Stimulated activated CD4-positive, alpha-beta T cell treated with anti-CD3 and anti-CD28 coated beads, Interleukin-2, amount 100 ng/mL, for 4 hours (primary cell): Measurements from ENCODE around the gene OR51S1.
"Not testable (repeated sequence)": the region's sequence is repeated elsewhere in the genome, so short reads cannot be mapped to it uniquely, and the experiment has no call there.

ENCODE experiments used
- DNase-seq: peaks from one replicate; pipeline ENCODE4 v3.0.0-alpha.2; 2020; ENCODE audit warnings: low read depth

Gene OR51S1

DNA sequence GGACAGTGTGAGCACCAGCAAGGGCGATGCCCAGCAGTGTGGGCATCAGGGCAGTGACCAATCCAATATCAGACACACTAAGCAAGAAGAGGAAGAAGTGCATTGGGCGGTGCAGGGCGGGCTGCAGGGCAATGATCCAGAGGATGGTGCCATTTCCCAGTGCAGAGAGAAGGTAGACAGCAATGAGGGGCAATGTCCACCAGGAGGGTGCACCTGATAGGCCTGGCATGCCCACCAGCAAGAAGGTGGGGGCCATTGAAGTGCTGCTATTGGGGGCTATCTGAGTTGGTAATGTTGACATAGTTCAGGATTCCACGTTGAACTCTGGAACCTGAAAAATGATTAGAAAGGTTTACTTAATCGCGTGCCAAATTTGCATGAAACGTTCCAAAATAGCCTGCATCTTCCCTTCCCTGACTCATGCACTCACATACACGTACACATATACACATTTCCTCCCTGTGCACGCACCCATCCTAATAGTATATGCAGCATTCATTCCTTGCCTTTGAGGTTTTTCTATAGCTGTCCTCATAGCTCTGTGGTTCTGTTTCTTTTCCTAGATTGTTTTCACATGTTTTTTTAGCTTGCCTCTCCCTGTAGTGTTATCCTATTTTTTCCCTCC is at the start of gene OR51S1:
TSS of gene OR51S1 (minus strand) at position 301 of the 625 bp plus-strand sequence. CDS start at position 301, 0 bp downstream.
- no peak for DNase-seq

GRCh38 chr11:4891996-4892640 is 43.1 kb upstream of the OR51S1 start:
- DNase-seq, result no peak

GRCh38 chr11:4890279-4890678 is 41.3 kb upstream of the OR51S1 start:
- no peak for DNase-seq

- DNase-seq, result no peak
Observed at GRCh38 chr11:4887591-4887990, 38.6 kb upstream of the OR51S1 start.

GRCh38 chr11:4886186-4886585 is 37.2 kb upstream of the OR51S1 start:
- no peak for DNase-seq

- DNase-seq, result no peak
Observed at GRCh38 chr11:4884361-4884760, 35.4 kb upstream of the OR51S1 start.

GRCh38 chr11:4882543-4882942 is 33.5 kb upstream of the OR51S1 start:
- no peak for DNase-seq

DNA sequence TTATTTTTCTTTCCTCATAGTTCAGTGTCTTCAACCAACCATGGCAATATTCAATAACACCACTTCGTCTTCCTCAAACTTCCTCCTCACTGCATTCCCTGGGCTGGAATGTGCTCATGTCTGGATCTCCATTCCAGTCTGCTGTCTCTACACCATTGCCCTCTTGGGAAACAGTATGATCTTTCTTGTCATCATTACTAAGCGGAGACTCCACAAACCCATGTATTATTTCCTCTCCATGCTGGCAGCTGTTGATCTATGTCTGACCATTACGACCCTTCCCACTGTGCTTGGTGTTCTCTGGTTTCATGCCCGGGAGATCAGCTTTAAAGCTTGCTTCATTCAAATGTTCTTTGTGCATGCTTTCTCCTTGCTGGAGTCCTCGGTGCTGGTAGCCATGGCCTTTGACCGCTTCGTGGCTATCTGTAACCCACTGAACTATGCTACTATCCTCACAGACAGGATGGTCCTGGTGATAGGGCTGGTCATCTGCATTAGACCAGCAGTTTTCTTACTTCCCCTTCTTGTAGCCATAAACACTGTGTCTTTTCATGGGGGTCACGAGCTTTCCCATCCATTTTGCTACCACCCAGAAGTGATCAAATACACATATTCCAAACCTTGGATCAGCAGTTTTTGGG is 33.0 kb upstream of the OR51S1 start, which contains the start of gene OR51T1:
TSS of gene OR51T1 (plus strand) at position 41 of the 641 bp plus-strand sequence. CDS start at position 41, 0 bp downstream.
- no peak for DNase-seq

DNA sequence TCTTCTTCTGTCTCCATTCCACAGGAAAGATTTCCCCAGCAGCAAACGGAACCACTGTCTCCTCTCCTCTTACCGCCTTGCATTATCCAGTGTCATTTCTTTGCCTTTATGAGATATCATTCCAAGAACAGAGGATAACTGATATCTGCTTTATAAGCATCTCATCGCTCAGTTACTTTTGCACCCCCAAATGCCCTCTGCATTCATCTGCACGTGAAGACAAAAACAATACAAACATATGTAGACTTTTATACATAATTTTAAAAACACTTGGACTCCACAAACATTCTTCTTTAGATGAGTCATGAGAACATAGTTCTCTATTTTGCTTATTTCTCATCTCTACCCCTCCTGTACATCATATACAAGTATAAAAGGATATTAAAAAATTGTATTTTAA is 32.2 kb upstream of the OR51S1 start:
- DNase-seq, result no peak

GRCh38 chr11:4865855-4866254 is 16.8 kb upstream of the OR51S1 start:
- no peak for DNase-seq

GRCh38 chr11:4863876-4864275 is 14.9 kb upstream of the OR51S1 start:
- no peak for DNase-seq

DNA sequence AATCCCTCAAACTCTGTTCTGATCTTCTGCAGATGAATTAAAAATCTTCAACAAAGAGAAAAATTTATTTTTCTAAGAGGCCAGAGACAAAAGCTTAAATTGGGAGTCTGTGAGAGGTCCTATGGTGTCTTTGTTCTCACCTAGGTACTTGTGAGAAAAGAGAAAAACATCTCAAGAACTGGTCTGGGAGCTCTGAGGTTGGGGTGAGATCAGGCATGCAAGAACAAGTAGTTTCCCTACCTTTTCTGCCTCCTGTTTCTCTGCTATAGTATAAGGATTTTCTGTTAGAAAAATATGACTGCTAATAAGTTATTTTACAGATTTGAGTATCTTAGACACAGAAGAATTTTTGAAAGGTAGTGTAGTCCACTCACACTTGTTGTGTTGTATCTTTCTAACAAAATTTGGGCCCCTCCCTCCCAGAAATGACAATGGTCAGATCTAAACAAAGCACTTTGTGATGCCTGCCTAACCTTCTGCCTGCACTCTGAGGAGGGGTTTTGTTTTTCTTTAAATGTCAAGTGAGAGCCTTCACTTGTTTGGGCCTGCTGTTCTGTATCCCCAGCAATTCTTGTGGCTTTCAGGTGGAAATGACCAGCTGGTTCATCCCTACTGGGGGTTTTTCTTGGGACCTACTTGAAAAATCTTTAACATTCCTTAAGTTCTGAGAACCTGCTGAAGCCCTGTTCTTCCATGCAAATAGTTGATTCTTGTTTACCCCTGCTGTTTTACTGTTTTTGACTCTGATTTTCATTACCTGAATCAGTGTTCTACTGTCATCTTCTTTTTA is 13.6 kb upstream of the OR51S1 start:
- DNase-seq, result no peak

- not testable (repeated sequence) for DNase-seq
Observed at GRCh38 chr11:4854286-4854685, 5.3 kb upstream of the OR51S1 start.

GRCh38 chr11:4851033-4851432 is 2.0 kb upstream of the OR51S1 start:
- no peak for DNase-seq

DNA sequence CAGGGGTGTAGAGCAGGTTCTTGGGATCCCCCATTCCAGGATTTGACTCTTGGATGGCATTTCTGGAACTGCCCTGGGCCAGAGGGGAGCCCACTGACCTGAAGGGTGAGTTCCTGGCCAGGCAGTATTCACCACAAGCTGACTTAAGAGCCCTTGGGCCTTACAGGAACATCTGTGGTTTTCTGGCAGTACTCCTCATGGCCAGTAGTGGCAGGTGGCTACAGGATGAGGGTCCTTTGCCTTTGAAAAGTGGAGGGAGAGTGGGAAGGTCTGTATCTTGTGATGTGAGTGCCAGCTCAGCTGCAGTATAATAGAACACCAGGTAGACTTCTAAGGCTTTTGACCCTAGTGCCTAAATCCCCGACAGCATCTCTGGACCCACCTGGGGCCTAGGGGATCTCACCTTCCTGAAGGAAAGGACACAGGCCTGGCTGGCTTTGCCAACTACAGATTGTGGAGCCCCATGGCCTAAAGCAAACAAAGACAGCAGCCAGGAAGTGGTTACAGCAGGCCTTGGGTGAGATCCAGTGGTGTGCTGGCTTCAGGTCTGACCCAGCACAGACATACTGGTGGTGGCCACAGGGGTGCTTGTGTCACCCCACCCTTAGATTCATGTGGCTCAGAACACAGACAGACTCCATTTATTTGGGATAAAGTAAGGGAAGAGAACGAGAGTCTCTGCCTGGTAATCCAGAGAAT is 9.0 kb downstream of the OR51S1 start:
- no peak for DNase-seq

DNA sequence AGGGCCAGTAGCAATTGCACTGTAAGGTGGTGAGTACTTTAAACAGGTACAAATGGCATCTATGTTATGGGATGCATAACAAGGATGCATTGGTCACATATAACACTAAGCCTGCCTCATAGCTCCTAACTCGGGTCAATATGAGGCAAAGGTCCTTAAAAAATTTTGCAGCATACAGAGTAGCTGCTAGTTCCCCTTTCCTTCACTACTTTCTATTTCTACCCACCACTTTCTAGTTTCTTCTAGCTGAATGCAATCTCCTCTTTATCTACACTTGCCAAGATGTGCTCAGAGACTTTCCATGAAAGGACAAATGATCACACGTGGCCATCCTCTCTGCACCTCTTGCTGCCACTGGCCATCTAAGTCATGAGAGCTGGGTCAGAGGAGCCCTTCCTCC is 18.1 kb downstream of the OR51S1 start:
- no peak for DNase-seq

DNA sequence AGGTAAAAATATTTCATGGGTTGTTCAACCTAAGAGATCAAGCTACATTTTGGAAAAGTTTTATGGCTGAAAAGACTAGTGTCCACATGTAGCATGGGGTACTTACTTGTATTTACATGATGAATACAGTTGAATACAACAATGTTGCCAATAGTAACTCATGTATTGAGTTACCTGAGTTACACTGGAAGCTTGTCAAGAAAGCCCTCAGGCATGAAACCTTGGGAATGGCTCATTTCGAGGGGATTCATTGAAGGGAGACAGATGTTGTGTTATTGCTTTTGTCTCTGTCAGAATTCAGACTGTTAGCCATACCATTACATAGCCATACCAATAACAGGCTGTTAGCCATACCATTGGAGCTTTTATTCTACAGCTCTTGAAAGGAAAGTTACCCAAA is 18.7 kb downstream of the OR51S1 start:
- no peak for DNase-seq

DNA sequence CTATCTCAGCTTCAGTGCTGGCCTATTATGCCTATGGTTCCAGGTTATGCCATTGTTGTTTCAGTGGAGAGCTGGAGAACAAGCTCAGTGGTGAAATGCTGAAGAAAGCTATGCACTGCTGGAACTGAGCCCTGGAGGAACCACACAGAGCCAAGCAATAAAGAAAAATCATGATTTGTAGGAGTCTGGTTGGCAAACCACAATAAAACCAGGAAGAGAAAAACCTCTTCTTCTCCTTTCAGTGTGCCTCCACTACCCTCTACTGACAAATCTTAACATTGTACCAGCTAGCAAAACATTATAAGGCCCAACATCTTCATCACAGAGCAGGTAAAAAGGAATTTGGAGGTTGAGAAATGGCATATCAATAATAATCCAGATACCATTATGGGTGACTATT is 22.6 kb downstream of the OR51S1 start:
- no peak for DNase-seq

DNA sequence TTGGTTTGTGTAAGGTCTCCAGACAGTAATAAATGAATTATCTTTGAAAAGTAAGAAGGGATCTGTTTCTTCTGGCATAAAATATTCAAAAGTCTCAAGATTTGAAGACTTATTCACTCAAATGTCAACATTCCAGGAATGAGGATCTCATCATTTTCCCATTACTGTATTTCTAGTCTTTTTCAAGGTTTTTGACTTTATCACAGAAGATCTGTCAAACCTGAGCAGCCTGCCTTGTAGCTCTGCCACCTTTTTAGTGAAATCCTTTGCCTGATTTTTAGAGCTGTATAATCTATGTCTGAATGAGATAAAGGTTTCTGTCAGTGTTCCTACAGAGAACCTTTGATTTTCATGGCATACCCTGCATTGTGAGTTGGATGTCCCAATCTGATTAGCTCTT is 23.9 kb downstream of the OR51S1 start:
- no peak for DNase-seq

- no peak for DNase-seq
Observed at GRCh38 chr11:4821021-4821420, 28.0 kb downstream of the OR51S1 start, which contains the start of gene OR51F2. Gene OR51F2 (plus strand): TSS chr11:4821321. CDS start chr11:4821422, 101 bp downstream.

GRCh38 chr11:4809246-4809645 is 39.8 kb downstream of the OR51S1 start:
- DNase-seq, result no peak

GRCh38 chr11:4808476-4808875 is 40.5 kb downstream of the OR51S1 start:
- no peak for DNase-seq
